Fibroblast of skin of back (primary cell): ENCODE measurements around the gene WBP1L.

ENCODE experiments used
- DNase-seq: peaks from one replicate; pipeline ENCODE4 v3.0.0-alpha.2; 2013

The WBP1L gene

DNA sequence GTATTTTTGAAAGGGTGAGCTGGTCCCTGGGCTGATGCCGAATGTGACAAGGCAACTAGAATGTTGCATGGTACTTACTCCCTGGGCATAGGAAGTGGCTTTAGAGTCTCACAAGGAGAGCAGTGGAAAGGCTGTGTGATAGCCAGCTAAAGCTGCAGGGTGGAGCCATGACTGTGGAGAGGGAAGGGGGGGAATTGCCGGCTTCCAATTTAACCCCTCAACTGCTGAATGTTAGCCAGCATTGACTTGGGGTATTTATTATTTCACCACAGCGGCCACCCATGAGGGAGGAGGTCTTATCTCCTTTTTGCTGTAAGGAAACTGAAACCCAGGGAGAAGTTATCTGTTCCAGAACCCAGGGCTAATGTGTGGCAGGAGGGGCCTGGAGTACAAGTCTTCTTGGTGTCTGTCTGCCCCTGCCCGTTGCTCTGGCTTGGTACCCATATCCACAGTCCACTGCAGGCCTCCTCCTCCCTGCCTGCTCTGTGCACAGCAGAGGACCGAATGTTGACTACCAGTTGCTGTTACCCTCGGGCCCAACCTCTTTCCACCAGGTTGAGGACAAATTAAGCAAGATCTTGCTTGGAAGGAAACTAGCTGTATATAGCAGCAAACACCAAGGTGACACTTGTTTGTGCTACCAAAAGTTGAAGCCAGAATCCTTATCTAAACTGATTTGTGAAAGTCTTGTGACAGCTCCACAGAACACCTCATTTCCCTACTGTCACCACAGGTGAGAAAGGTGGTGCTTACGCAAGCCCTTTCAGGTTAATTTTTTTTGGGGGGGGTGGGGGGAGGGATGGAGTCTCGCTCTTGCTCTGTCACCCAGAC lies 37.6 kb downstream of the WBP1L start:
- no peak for DNase-seq

DNA sequence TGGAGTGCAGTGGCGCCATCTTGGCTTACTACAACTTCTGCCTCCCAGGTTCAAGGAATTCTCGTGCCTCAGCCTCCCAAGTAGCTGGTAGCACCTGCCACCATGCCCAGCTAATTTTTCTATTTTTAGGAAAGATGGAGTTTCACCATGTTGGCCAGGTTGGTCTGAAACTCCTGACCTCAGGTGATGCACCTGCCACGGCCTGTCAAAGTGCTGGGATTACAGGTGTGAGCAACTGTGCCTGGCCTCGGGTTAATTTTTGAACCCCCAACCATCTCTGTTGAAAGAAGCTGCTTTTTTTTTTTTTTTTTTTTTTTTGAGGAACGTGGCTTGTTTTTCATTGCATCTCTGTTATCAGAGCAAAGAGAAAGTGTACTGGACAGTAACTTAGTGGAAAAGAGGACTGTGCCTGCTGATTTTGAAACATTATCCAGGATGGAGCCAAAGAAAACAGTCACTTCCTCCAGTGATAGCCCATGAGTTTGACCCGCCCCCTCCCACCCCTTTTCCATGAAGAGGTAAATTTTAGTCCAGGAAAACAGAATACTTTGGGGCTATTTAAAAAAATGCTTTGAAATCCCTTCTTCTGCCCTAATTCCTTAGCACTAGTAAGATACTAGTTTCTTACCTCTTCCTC lies 38.3 kb downstream of the WBP1L start:
- DNase-seq = peak; percentile 59

DNA sequence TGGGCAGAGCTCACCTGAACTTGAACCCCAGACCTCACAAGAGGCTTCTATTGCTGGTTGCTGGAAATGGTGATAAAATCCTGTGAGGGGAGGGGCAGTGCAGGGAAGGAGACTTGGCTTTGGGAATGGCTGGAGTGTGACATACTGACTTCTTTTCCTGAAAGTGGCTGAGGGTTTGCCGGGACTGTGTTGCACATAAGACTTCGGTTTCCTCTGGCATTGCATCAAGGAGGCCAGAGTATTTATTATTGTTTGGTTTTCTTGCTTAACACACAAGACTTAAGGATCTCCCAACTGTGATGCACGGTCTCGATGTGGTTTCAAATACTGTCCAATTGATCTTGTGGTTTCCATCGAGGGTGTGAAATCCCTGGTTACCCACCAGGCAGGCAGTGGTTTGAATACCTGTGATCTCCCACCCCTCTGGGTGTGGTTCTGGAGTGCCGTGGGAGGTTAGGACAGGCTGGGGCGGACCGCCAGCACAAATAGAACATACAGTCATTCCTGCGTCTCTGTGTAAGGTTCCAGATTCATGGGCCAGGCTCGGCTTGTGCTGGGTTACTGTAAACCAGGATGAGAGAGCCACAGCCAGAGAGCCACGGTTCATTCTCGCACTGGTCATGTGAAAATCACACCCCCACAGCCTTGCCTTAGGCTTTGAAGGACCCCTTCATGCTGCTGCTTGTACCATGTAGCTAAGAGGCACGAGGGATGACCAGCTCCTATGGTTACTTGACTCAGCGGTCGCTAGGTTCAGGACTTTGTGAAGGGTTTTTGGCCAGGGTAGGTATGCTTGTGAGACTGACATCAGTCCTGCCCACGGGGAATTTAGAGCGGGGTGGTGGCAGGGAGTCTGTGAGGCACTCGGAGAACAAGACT lies 39.2 kb downstream of the WBP1L start:
- DNase-seq = no peak

- no peak for DNase-seq
Measured at GRCh38 chr10:102783568-102783967, 39.8 kb downstream of the WBP1L start.

GRCh38 chr10:102785818-102786217 lies 42.1 kb downstream of the WBP1L start:
- DNase-seq = no peak

- no peak for DNase-seq
Measured at GRCh38 chr10:102791754-102792395, 48.1 kb downstream of the WBP1L start.

DNA sequence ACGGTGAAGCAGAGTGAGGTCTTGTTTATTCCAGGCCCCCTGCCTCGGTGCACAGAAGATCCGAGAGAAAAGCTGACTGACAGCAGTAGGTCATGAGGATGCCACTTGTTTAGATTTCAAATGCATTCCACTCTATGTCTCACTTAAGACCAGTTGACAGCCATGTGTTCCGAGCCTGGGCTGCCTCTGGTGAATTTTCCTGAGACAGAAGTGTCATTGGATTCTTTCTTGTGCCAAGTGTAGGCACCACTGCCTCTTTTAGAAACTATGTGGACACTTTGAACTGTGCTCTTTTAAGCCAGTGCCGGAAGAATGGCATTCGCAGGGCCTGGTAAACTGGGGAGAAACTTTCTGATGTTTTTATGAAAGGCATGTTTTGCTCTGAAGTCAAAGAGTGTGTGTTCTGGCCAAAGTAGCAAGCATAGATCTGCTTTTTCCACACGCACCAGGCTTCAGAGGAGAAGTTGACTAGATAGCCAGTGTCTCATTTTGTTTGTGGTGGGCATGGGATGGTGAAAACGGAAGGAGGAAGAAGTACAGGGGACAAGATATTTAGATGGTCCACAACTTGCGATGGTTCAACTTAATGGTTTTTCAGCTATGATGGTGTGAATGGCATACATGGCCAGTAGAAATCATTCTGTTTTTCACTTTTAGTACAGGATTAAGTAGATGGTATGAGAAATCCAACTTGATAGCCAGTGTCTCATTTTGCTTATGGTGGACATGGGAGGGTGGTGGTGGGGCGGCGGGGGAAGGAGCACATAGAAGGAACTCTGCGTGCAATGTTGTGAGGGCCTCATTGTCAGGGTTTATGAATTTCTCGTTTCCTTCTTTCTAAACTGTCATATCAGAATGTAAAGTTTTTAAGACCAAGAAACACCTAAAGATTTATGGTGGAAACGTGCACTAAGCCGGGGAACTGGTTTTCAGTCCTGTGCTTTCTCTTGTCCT lies 52.0 kb downstream of the WBP1L start:
- no peak for DNase-seq

- DNase-seq = peak; percentile 67
Measured at GRCh38 chr10:102796407-102797176, 52.8 kb downstream of the WBP1L start.

- DNase-seq = no peak
Measured at GRCh38 chr10:102799691-102800471, 56.1 kb downstream of the WBP1L start.

DNA sequence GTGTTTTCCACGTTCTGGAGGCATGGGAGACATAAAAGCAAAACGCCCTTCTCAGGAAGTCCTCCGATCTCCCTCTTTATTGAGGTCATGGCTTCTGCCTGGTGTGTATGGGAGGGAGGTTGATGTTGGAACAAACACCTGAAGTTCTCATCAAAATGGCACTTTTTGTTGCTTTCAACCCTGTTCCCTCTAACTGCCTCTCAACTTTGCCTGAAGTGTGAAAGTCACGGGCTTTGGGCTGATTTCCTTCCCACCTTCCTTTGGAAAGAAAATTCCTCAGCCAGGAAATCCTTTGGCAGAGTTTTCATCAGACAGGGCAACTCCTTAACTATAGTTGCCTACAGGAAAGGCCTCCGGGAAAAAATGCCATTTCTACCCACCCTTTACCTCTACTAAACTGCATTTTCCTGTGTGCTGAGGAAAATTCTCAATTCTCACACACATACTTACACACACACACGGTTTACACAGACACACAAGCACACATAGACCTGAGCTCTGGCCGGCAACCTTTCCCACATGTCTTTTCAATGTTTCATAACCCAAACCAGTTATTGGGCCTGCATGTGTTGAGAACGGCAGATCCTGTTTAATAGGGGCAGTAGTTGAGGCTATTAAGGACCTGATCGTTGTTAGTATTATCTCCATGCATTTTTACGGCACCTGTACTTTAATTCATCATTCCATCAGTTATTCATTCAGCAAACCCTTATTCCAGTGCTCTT lies 57.0 kb downstream of the WBP1L start:
- no peak for DNase-seq

DNA sequence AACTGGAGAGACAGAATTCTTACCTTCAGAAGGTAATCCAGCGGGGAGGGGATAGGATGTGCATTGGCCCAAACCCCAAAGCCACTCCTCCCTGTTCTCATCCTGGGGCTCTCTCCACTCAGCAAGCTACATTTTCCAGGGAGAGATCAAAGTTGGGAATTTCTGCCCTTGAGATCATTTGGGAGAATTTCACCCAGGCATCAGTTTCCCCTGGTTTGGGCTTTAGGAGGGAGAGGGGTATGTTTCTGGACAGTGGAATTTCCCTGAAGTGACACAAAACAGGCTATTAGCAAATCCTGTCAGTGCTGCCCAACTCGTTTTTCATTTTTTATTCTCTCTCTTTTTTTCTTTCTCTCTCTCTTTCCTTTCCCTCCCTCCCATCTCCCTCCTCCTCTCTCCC lies 57.7 kb downstream of the WBP1L start:
- no peak for DNase-seq

GRCh38 chr10:102801978-102802377 lies 58.2 kb downstream of the WBP1L start:
- DNase-seq = no peak

DNA sequence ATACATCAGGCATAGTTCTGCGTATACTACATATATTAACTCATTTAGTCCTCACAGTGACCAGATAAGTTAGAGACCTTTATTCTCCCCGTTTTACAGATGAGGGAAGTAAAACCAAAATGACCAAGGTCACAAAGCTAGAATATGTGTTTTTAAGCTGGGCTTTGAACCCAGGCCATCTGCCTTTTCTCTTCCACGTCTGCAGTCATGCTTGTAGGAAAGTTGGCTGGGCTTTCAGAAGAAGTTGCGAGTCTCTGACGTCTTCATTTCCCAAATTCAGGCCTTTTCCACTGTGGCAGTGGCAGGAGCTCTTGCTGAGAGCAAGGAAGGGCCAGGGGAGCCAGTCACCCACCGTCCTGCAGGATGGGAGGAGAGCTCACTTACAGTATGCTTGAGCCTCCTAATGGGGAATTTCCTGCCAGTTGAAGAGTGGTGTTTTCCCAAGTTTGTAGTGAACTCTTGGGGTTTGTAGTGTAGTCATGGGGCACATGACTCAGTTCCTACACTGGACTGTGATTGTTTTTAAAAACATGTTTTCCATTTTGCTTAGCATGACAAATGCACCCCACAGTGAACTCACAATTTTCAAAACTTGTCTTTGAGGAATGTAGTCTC lies 59.3 kb downstream of the WBP1L start:
- DNase-seq = peak; percentile 97

GRCh38 chr10:102804382-102805055 lies 60.8 kb downstream of the WBP1L start:
- no peak for DNase-seq

DNA sequence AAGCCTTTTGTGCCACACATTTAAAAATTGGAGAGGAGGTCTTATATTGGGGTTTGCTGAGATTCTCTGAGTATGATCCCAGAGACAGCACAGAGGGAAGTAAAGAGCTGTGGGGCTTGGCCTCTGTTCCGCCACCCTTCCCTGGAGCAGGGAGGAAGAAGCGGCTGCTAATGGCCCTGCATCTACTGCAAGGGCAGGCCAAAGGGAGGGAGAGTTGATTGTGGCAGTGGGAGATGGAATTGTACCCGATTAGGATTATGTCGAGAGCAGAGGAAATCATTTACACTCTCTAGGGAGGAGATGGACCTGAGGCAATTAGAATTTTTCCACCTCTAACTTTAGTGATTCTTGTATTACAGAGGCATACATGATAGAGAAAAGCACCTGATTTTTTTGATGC lies 64.6 kb downstream of the WBP1L start:
- DNase-seq = no peak

DNA sequence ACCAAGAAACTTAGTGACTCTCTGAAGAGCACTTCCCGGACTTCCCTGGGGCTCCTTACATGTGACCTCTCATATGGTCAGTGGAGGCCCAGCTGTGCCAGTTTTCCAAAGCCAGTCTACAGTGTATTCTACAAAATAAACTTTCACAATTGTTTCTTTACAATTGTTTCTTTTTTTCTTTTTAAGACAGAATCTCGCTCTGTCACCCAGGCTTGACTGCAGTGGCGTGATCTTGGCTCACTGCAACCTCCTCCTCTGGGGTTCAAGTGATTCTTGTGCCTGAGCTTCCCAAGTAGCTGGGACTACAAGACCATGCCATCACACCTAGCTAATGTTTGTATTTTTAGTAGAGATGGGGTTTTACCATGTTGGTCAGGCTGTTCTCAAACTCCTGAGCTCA lies 67.6 kb downstream of the WBP1L start:
- no peak for DNase-seq

GRCh38 chr10:102812231-102812876 lies 68.6 kb downstream of the WBP1L start:
- DNase-seq = no peak
